HepG2 (cell line): ENCODE results near the gene USP28. TPM values are rescaled to one million over a fixed set of nuclear protein-coding genes. Genes with fewer than 3 reads are reported as not detected.

ENCODE experiments used
- ARNT2 ChIP-seq: sonication (generic); formaldehyde crosslinking; IDR thresholded peaks from 2 replicates; pipeline ENCODE4 v1.8.0; 2022; ENCODE audit warnings: mild to moderate bottlenecking, low read depth, missing genetic modification reagents, moderate library complexity
- CREB1 ChIP-seq, 2 experiments: fragments of 450-650 bp in 1 of 2; IDR thresholded peaks; 2 replicates each; pipeline ENCODE4 v1.6.1; 2016 to 2017; ENCODE audit warnings: control low read depth in 1 of 2, mild to moderate bottlenecking in 1 of 2, missing compliant biosample characterization in 1 of 2, missing genetic modification characterization in 1 of 2
- PRDM4 ChIP-seq: sonication (generic); formaldehyde crosslinking; IDR thresholded peaks from 2 replicates; pipeline ENCODE4 v1.9.0; 2021; ENCODE audit warnings: missing genetic modification reagents, borderline replicate concordance
- SMYD3 ChIP-seq: sonication (generic); formaldehyde crosslinking; IDR thresholded peaks from 2 replicates; pipeline ENCODE4 v1.8.1; 2023; ENCODE audit warnings: mild to moderate bottlenecking, missing genetic modification reagents
- SRY ChIP-seq: sonication (generic); formaldehyde crosslinking; IDR thresholded peaks from 2 replicates; pipeline ENCODE4 v1.8.0; 2022; ENCODE audit warnings: mild to moderate bottlenecking, missing genetic modification reagents
- ZBTB49 ChIP-seq: sonication (generic); formaldehyde crosslinking; IDR thresholded peaks from 2 replicates; pipeline ENCODE4 v1.4.0; 2020; ENCODE audit warnings: missing genetic modification reagents, borderline replicate concordance
- ZNF142 ChIP-seq: sonication (generic); formaldehyde crosslinking; IDR thresholded peaks from 2 replicates; pipeline ENCODE4 v1.4.0; 2020; ENCODE audit warnings: missing genetic modification reagents
- ZNF292 ChIP-seq: sonication (generic); formaldehyde crosslinking; IDR thresholded peaks from 2 replicates; pipeline ENCODE4 v1.8.1; 2022; ENCODE audit warnings: mild to moderate bottlenecking, low read depth, missing genetic modification reagents, borderline replicate concordance
- ZNF766 ChIP-seq: sonication (generic); formaldehyde crosslinking; IDR thresholded peaks from 2 replicates; pipeline ENCODE4 v1.5.0; 2020; ENCODE audit warnings: missing genetic modification reagents, borderline replicate concordance
- polyA plus RNA-seq, 8 experiments: library from polyadenylated mRNA; depleted of rRNA in 3 of 8; stranded (reverse) in 7 of 8; unstranded in 1 of 8; fragments of >200 nt; fragmentation: Illumina TruSeq in 4 of 8; extraction: Trizol in 4 of 8; gene quantifications; 2 replicates each; pipeline versions ENCODE4 v1.2.1 to v1.2.3, GENCODE V29; 2011 to 2016; ENCODE audit warnings: low read depth in 4 of 8, missing spikeins in 1 of 8, mixed read lengths in 1 of 8; ENCODE audit not compliant: insufficient read depth in 1 of 8
- total RNA-seq, 5 experiments: library from RNA; depleted of rRNA; stranded (reverse); fragments of >200 nt; fragmentation: Illumina TruSeq; extraction: Trizol; gene quantifications; 2 replicates each; pipeline ENCODE4 v1.2.3, GENCODE V29; 2016; ENCODE audit warnings: low read depth in 1 of 5
- TF ChIP-seq, protein P1 (sequence below): sonication (generic); formaldehyde crosslinking; conservative IDR thresholded peaks from 2 replicates; pipeline ENCODE4 v1.4.0; 2020; ENCODE audit warnings: mild to moderate bottlenecking, missing genetic modification reagents, moderate library complexity
- TF ChIP-seq, protein P2 (sequence below): sonication (generic); formaldehyde crosslinking; IDR thresholded peaks from 2 replicates; pipeline ENCODE4 v1.9.0; 2021; ENCODE audit warnings: missing genetic modification reagents, borderline replicate concordance

USP28 gene
- total and polyA plus RNA-seq, 2 of the 13 experiments (the other 11 are each of a cell fraction or from before 2014, with no cell fraction given), result 29.6 to 34.3 TPM

- no peak for TF ChIP-seq ZNF142 (CRISPR knock-in tag)
- peak; percentile 80; the same call in 1 of the 2 replicates for TF ChIP-seq ZNF292
- peak; percentile 86 for TF ChIP-seq ARNT2
- TF ChIP-seq CREB1 (IDR thresholded peaks at IDR 0.05), result peak; percentile 69
- peak; percentile 87 for TF ChIP-seq CREB1 (CRISPR knock-in tag; IDR thresholded peaks at IDR 0.05)
- TF ChIP-seq SRY (CRISPR knock-in tag), result peak; percentile 84
- TF ChIP-seq ZBTB49, result no peak
- TF ChIP-seq, protein P1, sequence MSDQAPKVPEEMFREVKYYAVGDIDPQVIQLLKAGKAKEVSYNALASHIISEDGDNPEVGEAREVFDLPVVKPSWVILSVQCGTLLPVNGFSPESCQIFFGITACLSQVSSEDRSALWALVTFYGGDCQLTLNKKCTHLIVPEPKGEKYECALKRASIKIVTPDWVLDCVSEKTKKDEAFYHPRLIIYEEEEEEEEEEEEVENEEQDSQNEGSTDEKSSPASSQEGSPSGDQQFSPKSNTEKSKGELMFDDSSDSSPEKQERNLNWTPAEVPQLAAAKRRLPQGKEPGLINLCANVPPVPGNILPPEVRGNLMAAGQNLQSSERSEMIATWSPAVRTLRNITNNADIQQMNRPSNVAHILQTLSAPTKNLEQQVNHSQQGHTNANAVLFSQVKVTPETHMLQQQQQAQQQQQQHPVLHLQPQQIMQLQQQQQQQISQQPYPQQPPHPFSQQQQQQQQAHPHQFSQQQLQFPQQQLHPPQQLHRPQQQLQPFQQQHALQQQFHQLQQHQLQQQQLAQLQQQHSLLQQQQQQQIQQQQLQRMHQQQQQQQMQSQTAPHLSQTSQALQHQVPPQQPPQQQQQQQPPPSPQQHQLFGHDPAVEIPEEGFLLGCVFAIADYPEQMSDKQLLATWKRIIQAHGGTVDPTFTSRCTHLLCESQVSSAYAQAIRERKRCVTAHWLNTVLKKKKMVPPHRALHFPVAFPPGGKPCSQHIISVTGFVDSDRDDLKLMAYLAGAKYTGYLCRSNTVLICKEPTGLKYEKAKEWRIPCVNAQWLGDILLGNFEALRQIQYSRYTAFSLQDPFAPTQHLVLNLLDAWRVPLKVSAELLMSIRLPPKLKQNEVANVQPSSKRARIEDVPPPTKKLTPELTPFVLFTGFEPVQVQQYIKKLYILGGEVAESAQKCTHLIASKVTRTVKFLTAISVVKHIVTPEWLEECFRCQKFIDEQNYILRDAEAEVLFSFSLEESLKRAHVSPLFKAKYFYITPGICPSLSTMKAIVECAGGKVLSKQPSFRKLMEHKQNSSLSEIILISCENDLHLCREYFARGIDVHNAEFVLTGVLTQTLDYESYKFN, result no peak; the same call in 1 of the 2 replicates
- TF ChIP-seq SMYD3 (CRISPR knock-in tag), result peak; percentile 84
- TF ChIP-seq ZNF766 (CRISPR knock-in tag), result peak; percentile 79; the same call in 1 of the 2 replicates
- no peak for TF ChIP-seq PRDM4 (CRISPR knock-in tag)
- TF ChIP-seq, protein P2, sequence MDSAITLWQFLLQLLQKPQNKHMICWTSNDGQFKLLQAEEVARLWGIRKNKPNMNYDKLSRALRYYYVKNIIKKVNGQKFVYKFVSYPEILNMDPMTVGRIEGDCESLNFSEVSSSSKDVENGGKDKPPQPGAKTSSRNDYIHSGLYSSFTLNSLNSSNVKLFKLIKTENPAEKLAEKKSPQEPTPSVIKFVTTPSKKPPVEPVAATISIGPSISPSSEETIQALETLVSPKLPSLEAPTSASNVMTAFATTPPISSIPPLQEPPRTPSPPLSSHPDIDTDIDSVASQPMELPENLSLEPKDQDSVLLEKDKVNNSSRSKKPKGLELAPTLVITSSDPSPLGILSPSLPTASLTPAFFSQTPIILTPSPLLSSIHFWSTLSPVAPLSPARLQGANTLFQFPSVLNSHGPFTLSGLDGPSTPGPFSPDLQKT (CRISPR knock-in tag), result 0 out of 2 replicates have a peak, but pooled peaks have one; percentile 15
These were observed 101.8 kb downstream of the USP28 start, which contains the start of gene ZW10 (continued) for GRCh38 chr11:113773416-113774173.
